Measurements from ENCODE around the gene MRPS11.
"Not testable (repeated sequence)": the region's sequence is repeated elsewhere in the genome, so short reads cannot be mapped to it uniquely, and the experiment has no call there.

Gene MRPS11

GRCh38 chr15:88490036-88490435, 22.5 kb downstream of the MRPS11 start:
- no peak for DNase-seq (ENCODE audit: low spot score)

- no peak for DNase-seq (ENCODE audit: low spot score)
These were observed 23.6 kb downstream of the MRPS11 start for GRCh38 chr15:88491158-88491557.

GRCh38 chr15:88493844-88494243, 26.3 kb downstream of the MRPS11 start:
- DNase-seq (ENCODE audit: low spot score) = no peak

GRCh38 chr15:88497109-88497765, 29.7 kb downstream of the MRPS11 start:
- no peak for DNase-seq (ENCODE audit: low spot score)

GRCh38 chr15:88498996-88499395, 31.5 kb downstream of the MRPS11 start:
- DNase-seq (ENCODE audit: low spot score) = no peak

- DNase-seq (ENCODE audit: low spot score) = no peak
These were observed 36.9 kb downstream of the MRPS11 start for GRCh38 chr15:88504445-88504844.

- DNase-seq (ENCODE audit: low spot score) = no peak
These were observed 38.2 kb downstream of the MRPS11 start for GRCh38 chr15:88505721-88506120.

- DNase-seq (ENCODE audit: low spot score) = no peak
These were observed 39.1 kb downstream of the MRPS11 start for GRCh38 chr15:88506628-88507027.

GRCh38 chr15:88509321-88509720, 41.8 kb downstream of the MRPS11 start:
- no peak for DNase-seq (ENCODE audit: low spot score)

- DNase-seq (ENCODE audit: low spot score) = no peak
These were observed 42.5 kb downstream of the MRPS11 start for GRCh38 chr15:88509964-88510363.

- DNase-seq (ENCODE audit: low spot score) = no peak
These were observed 43.7 kb downstream of the MRPS11 start for GRCh38 chr15:88511161-88511560.

- DNase-seq (ENCODE audit: low spot score) = no peak
These were observed 44.6 kb downstream of the MRPS11 start for GRCh38 chr15:88512078-88512477.

GRCh38 chr15:88512601-88513000, 45.1 kb downstream of the MRPS11 start:
- no peak for DNase-seq (ENCODE audit: low spot score)

- no peak for DNase-seq (ENCODE audit: low spot score)
These were observed 45.7 kb downstream of the MRPS11 start for GRCh38 chr15:88513195-88513594.

GRCh38 chr15:88518903-88519302, 51.4 kb downstream of the MRPS11 start:
- DNase-seq (ENCODE audit: low spot score) = no peak

GRCh38 chr15:88524094-88524493, 56.6 kb downstream of the MRPS11 start:
- DNase-seq (ENCODE audit: low spot score) = not testable (repeated sequence)

GRCh38 chr15:88525418-88525817, 57.9 kb downstream of the MRPS11 start:
- DNase-seq (ENCODE audit: low spot score) = no peak

GRCh38 chr15:88526247-88526879, 58.9 kb downstream of the MRPS11 start:
- no peak for DNase-seq (ENCODE audit: low spot score)

GRCh38 chr15:88529021-88529630, 61.6 kb downstream of the MRPS11 start:
- DNase-seq (ENCODE audit: low spot score) = no peak

All from hematopoietic multipotent progenitor cell treated with erythropoietin and hydrocortisone succinate and interleukin-3 and kit ligand, for 15 days (in vitro differentiated cells).